GM20000 (cell line): ENCODE measurements around the gene GSDME.

Experiments
- DNase-seq: peaks from one replicate; pipeline ENCODE4 v3.0.0; 2012; ENCODE audit warnings: low spot score
- TF ChIP-seq, protein P1 (sequence below): IDR thresholded peaks from 2 replicates; pipeline ENCODE4 v1.5.1; 2012; ENCODE audit warnings: mild to moderate bottlenecking, control low read depth; ENCODE audit errors: extremely low read depth, missing control alignments

The GSDME gene

GRCh38 chr7:24731313-24731712, 26.0 kb downstream of the GSDME start:
- TF ChIP-seq, protein P1, sequence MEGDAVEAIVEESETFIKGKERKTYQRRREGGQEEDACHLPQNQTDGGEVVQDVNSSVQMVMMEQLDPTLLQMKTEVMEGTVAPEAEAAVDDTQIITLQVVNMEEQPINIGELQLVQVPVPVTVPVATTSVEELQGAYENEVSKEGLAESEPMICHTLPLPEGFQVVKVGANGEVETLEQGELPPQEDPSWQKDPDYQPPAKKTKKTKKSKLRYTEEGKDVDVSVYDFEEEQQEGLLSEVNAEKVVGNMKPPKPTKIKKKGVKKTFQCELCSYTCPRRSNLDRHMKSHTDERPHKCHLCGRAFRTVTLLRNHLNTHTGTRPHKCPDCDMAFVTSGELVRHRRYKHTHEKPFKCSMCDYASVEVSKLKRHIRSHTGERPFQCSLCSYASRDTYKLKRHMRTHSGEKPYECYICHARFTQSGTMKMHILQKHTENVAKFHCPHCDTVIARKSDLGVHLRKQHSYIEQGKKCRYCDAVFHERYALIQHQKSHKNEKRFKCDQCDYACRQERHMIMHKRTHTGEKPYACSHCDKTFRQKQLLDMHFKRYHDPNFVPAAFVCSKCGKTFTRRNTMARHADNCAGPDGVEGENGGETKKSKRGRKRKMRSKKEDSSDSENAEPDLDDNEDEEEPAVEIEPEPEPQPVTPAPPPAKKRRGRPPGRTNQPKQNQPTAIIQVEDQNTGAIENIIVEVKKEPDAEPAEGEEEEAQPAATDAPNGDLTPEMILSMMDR: no peak
- DNase-seq: no peak

DNA sequence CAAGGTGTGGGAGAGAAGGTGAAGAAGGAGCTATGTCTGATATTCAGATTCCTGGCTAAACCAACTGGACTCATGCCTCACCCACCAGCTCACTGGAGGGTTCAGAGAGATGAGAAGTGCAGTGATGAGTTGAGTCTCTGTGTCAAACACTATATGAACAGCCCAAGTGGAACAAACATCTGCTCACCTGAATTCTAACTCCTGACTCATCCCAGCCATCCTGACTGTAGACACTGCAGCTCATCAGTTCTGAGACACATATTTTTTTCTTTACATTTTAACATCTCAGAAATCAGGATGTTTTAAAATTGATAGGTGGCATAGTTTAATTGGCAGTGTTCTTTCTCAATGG, 27.3 kb downstream of the GSDME start:
- TF ChIP-seq, protein P1: no peak
- DNase-seq: no peak

DNA sequence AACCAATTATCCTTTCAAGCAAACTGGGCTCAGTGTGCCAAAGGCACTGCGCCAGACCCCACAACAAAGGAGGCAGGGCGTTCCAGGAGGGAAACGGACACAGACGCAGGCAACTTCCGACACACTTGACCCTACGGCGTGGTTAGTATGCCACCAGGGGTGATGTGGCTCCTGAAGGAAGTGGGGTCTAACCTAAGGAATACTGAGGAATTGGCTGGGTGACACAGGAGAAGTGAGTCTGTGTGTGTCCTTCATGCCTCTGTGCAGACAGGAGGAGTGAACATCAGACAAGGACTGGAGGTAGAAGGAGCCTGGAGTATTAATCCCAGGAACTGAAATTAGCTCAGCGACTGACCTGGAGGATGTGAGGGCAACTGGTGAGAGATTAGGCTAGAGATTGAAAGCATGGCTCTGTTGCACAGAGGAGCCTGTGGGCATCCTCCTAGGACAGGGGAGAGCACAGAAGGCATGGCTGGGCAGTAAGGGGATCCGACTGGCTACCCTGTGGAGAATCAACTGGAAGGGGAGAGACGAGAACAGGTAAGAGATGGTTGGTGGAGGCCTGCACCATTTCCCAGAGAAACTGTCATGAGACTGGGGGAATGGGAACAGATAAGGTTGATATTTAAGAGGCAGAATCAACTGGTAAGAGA, 27.8 kb downstream of the GSDME start:
- no peak for DNase-seq
- TF ChIP-seq, protein P1: no peak

DNA sequence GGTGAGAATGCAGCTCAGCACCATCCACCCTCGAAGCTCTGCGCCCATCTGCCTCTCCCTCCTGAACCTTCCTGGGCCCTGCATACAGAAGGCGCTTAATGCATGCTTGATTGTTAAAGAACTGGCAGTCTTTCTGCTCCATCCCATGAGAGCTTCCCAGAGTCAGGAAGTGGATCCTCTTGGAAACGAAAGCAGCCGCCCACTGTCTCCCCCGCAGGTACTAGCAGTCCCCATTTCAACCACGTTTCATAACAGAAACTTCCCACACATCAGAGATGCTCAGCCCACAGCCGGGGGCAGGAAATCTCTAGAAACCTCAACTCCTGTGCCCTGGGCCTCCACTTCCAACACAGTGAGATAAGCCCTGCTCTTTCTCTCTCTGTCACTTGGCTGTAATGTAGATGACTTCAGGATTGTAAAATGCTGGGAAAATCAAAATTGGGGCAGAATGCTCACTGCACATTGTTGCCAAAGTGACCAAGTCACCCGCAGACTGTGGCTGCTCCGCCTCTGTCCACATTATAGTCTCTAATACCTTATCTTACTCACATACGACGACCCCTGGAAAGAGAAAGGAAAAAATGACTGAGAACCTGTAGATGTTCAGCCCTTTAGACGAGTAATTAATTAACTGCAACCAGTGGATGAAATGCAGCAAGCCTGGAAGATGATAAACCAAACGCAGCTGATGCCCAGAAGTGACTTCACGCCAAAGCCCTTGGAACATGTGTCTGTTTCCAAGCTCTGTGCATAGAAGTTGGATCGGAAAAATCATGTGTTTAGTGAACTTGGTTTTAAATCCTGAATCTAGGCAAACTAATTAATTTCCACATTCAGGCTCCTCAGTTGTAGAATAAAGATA, 28.5 kb downstream of the GSDME start:
- TF ChIP-seq, protein P1: no peak
- DNase-seq: no peak

DNA sequence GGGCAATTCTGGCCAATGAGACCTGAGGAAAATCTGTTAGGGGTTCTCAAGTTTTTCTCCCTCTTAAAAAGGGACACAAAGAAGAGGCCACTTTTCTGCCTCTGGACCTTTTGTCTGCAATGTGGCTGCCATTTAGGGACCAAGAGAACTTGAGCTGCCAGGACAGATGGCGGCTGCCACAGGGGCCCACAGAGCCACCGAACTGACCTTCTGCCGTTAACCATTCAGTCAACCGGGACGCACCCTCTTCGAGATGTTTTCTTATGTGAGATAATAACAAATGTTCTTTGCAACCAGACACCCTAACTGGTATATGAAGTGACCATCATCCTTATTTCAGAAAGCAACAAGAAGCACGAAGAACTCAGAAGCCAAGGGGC, 29.2 kb downstream of the GSDME start:
- TF ChIP-seq, protein P1: no peak
- no peak for DNase-seq

GRCh38 chr7:24727154-24728120, 29.8 kb downstream of the GSDME start:
- peak; percentile 55 for DNase-seq
- TF ChIP-seq, protein P1: no peak
